SKM-1 (cell line): ENCODE data around the gene GALNT10.

Experiments
- DNase-seq: peaks from one replicate; lab custom pipeline; 2025; ENCODE audit not compliant: unreplicated experiment; lab: John Stamatoyannopoulos, UW

The GALNT10 gene

GRCh38 chr5:154396128-154396527, 205.6 kb downstream of the GALNT10 start:
- DNase-seq = no peak

- no peak for DNase-seq
These were observed 207.3 kb downstream of the GALNT10 start for GRCh38 chr5:154397652-154398406.

GRCh38 chr5:154400678-154401077, 210.1 kb downstream of the GALNT10 start:
- no peak for DNase-seq

- DNase-seq = no peak
These were observed 210.8 kb downstream of the GALNT10 start for GRCh38 chr5:154401355-154401754.

GRCh38 chr5:154401931-154402330, 211.4 kb downstream of the GALNT10 start:
- DNase-seq = no peak

- no peak for DNase-seq
These were observed 212.1 kb downstream of the GALNT10 start for GRCh38 chr5:154402611-154403010.

GRCh38 chr5:154403234-154403633, 212.7 kb downstream of the GALNT10 start:
- no peak for DNase-seq

GRCh38 chr5:154403776-154404387, 213.3 kb downstream of the GALNT10 start:
- DNase-seq = no peak

- DNase-seq = peak; percentile 48
These were observed 214.7 kb downstream of the GALNT10 start for GRCh38 chr5:154405078-154405792.

- DNase-seq = no peak
These were observed 215.7 kb downstream of the GALNT10 start for GRCh38 chr5:154406231-154406630.

- no peak for DNase-seq
These were observed 216.3 kb downstream of the GALNT10 start for GRCh38 chr5:154406826-154407225.

GRCh38 chr5:154408811-154409210, 218.3 kb downstream of the GALNT10 start:
- no peak for DNase-seq

- no peak for DNase-seq
These were observed 218.8 kb downstream of the GALNT10 start for GRCh38 chr5:154409230-154409840.

- no peak for DNase-seq
These were observed 219.5 kb downstream of the GALNT10 start for GRCh38 chr5:154410008-154410407.

- no peak for DNase-seq
These were observed 220.3 kb downstream of the GALNT10 start for GRCh38 chr5:154410786-154411185.

GRCh38 chr5:154411338-154411737, 220.8 kb downstream of the GALNT10 start:
- DNase-seq = no peak

GRCh38 chr5:154412316-154412715, 221.8 kb downstream of the GALNT10 start:
- DNase-seq = no peak

- no peak for DNase-seq
These were observed 222.4 kb downstream of the GALNT10 start for GRCh38 chr5:154412925-154413324.

GRCh38 chr5:154415114-154415513, 224.6 kb downstream of the GALNT10 start:
- no peak for DNase-seq

GRCh38 chr5:154418344-154418820, 227.8 kb downstream of the GALNT10 start:
- no peak for DNase-seq

GRCh38 chr5:154419236-154419635, 228.7 kb downstream of the GALNT10 start:
- no peak for DNase-seq
